Ovary (tissue), 9 donors: ENCODE data around the gene CCDC144A. TPM values are rescaled to one million over a fixed set of nuclear protein-coding genes. Genes with fewer than 3 reads are reported as not detected.
"Not testable (repeated sequence)": the region's sequence is repeated elsewhere in the genome, so short reads cannot be mapped to it uniquely, and the experiment has no call there.

Experiments used
- DNase-seq, 5 donors: peaks; one replicate each; pipeline ENCODE4 v3.0.0-alpha.2; 2019 to 2020
- H3K27ac ChIP-seq, 2 donors: fragments of 200-600 bp; one replicate each; pipeline versions ENCODE4 v1.5.1 to v1.8.0; 2019 to 2022
- H3K27me3 ChIP-seq: fragments of 200-600 bp; one replicate; pipeline ENCODE4 v1.8.0; 2022
- H3K36me3 ChIP-seq: fragments of 200-600 bp; sonication (generic); one replicate; pipeline ENCODE4 v1.5.1; 2019
- H3K4me1 ChIP-seq: one replicate; pipeline ENCODE4 v1.8.1; 2013; ENCODE audit warnings: mild to moderate bottlenecking, moderate library complexity; ENCODE audit not compliant: insufficient read depth
- H3K4me3 ChIP-seq: fragments of 200-600 bp; sonication (generic); one replicate; pipeline ENCODE4 v1.5.1; 2017
- H3K9me3 ChIP-seq, 2 donors: fragments of 200-600 bp in 1 of 2; sonication (generic) in 1 of 2; one replicate each; pipeline versions ENCODE4 v1.5.1 to v1.8.1; 2013 to 2019; ENCODE audit warnings: mild to moderate bottlenecking in 1 of 2, moderate library complexity in 1 of 2
- EP300 ChIP-seq: sonication (generic); formaldehyde crosslinking; IDR thresholded peaks from one replicate; pipeline ENCODE4 v1.6.1; 2017; ENCODE audit warnings: antibody characterized with exemption
- POLR2A ChIP-seq: fragments of 450-650 bp; IDR thresholded peaks from one replicate; pipeline ENCODE4 v1.6.1; 2017; ENCODE audit warnings: antibody characterized with exemption, mild to moderate bottlenecking, moderate library complexity
- WGBS, 3 donors: extraction: QIAGEN DNeasy Blood & Tissue Kit in 1 of 3; methylation state at CpG; one replicate each; pipeline versions ENCODE4 v1.1.5 to v1.1.7; 2013 to 2017; 5-methylcytosine and 5-hydroxymethylcytosine counted together
- intact Hi-C, 4 donors: fragments of 100-400 bp; cut with DNase I; formaldehyde crosslinking; loops; one replicate each; pipeline versions ENCODE4 v1.11.0 to v1.15.1; 2022 to 2023
- polyA plus RNA-seq, 2 donors: library from polyadenylated mRNA; stranded (reverse); fragments of 200-250 nt in 1 of 2; fragments of 350-450 nt in 1 of 2; fragmentation: Illumina TruSeq in 1 of 2; extraction: RNeasy Lipid Tissue Mini Kit (QIAGEN cat#74804) in 1 of 2; gene quantifications; one replicate each; pipeline ENCODE4 v1.2.3, GENCODE V29; 2013 to 2014
- total RNA-seq, 7 donors: library from RNA; depleted of rRNA in 2 of 7; stranded (reverse); fragments of >200 nt in 2 of 7; fragmentation: NEBNext Ultra II Directional in 3 of 7; extraction: Animal tissue kit (Norgen Biotek cat#: 25700) in 3 of 7; gene quantifications; one replicate each; pipeline versions ENCODE4 v1.1.0 to v1.2.4, GENCODE V29; 2016 to 2023
- TF ChIP-seq, protein P1 (sequence below), 3 donors: fragments of 450-650 bp in 2 of 3; fragments of 200-600 bp in 1 of 3; IDR thresholded peaks; one replicate each; pipeline versions ENCODE4 v1.5.1 to v1.8.0; 2016 to 2022; ENCODE audit warnings: antibody characterized with exemption in 3 of 3, mild to moderate bottlenecking in 1 of 3
- donor health status: DM: no; HTN: no; CAD: no; lungs with moderate emphysema.
- donor health status: DM: no; HTN: no; CAD: no.
- donor health status: Bipolar disorder and iron deficiency.
- donor health status: DM: yes; HTN: yes; CAD: no.
- donor health status: DM: no; HTN: no; CAD: no.
- donor health status: DM: yes; HTN: yes; CAD: no.

The CCDC144A gene
- total and polyA plus RNA-seq, 9 donors: 0.28 to 13.8 (median 1.2) TPM

DNA sequence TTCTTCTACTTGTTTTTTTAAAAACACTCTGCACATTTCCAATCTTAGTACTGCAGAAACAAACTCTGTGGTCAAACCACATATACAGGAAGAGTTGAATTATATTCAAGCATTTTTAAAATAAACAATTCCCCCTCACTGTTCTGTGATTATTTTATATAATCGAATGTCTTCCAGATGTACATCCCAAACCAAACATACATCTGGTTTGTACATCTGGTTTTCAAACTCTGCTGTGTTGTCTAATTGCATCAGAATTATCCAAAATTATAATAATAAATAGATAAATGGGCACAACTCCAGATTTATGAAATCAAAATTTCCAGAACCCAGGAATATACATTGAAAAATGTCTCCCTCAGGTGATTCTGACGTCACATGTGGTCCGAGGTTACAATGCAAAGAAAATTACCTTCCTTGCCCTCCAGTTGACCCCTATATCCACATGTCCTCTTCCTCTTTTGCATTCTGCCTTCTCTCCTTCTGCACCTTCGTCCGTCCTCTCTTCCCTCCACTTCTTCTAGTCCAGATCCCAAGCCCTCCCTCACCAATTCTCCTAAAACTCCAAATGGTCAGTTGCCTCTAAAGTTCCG is 13.3 kb upstream of the CCDC144A start:
- no peaks in the 10 kb centered on the region for H3K4me1 ChIP-seq
- H3K9me3 ChIP-seq: no peaks in the 10 kb centered on the region
- DNase-seq: no peak
- H3K27ac ChIP-seq: no peak overlapping the region
- WGBS, 3 donors: 76 to 83% (median 78%) methylated on average over 6 of the region's 6 CpGs
- H3K36me3 ChIP-seq: no peaks in the 10 kb centered on the region
- intact Hi-C loops: no loop called here
- TF ChIP-seq POLR2A (no peak), EP300 (no peak)
- TF ChIP-seq, protein P1, sequence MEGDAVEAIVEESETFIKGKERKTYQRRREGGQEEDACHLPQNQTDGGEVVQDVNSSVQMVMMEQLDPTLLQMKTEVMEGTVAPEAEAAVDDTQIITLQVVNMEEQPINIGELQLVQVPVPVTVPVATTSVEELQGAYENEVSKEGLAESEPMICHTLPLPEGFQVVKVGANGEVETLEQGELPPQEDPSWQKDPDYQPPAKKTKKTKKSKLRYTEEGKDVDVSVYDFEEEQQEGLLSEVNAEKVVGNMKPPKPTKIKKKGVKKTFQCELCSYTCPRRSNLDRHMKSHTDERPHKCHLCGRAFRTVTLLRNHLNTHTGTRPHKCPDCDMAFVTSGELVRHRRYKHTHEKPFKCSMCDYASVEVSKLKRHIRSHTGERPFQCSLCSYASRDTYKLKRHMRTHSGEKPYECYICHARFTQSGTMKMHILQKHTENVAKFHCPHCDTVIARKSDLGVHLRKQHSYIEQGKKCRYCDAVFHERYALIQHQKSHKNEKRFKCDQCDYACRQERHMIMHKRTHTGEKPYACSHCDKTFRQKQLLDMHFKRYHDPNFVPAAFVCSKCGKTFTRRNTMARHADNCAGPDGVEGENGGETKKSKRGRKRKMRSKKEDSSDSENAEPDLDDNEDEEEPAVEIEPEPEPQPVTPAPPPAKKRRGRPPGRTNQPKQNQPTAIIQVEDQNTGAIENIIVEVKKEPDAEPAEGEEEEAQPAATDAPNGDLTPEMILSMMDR (IDR thresholded peaks at IDR 0.05): no peak
- no peak overlapping the region for H3K4me3 ChIP-seq
- H3K27me3 ChIP-seq: no peaks in the 10 kb centered on the region

DNA sequence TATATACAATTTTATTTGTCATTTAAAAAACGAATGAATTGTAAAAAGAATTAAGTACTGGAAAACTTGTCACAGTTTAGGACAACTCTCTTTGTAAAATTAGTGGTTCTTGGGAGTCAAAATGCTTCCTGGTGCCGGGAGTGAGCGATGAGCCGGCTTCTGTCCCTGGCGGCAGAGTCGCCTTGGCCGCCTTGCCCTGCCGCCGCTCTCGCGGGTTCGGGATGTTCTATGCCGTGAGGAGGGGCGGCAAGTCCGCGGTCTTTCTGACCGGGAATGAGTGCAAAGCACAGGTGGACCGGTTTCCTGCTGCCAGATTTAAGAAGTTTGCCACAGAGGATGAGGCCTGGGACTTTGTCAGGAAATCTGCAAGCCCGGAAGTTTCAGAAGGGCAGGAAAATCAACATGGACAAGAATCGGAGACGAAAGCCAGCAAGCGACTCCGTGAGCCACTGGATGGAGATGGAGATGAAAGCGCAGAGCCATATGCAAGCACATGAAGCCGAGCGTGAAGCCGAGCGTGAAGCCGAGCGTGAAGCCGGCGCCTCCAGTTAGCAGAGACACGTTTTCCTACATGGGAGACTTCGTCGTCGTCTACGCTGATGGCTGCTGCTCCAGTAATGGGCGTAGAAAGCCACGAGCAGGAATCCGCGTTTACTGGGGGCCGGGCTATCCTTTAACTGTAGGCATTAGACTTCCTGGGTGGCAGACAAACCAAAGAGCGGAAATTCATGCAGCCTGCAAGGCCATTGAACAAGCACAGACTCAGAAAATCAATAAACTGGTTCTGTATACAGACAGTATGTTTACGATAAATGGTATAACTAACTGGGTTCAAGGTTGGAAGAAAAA is 6.5 kb upstream of the CCDC144A start:
- H3K4me1 ChIP-seq, H3K9me3 ChIP-seq, H3K27me3 ChIP-seq, H3K36me3 ChIP-seq, intact Hi-C loops, DNase-seq, H3K27ac ChIP-seq, H3K4me3 ChIP-seq: not testable (repeated sequence)
- 35 to 51% (median 46%) methylated on average over 44 of the region's 44 CpGs for WGBS, 3 donors

DNA sequence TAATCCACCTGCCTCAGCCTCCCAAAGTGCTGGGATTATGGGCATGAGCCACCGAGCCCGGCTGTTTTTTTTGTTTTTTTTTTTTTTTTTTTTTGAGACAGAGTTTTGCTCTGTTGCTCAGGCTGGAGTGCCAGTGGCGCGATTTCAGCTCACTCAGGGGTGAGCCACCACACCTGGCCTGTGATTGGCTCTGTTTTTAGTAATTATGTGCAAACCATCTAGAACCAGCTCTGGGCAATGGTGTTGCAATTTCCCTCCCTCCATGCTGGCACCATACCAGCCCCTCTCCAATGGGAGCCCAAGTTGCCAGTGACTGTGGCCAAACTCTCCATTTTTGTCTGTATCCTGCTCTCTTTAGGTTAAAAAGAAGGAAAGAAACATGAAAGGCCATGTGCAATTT is 4.0 kb upstream of the CCDC144A start:
- intact Hi-C loops, H3K9me3 ChIP-seq, H3K4me3 ChIP-seq, DNase-seq, H3K27ac ChIP-seq, H3K4me1 ChIP-seq, H3K27me3 ChIP-seq, H3K36me3 ChIP-seq: not testable (repeated sequence)
- WGBS, 3 donors: 86 to 95% (median 91%) methylated on average over 4 of the region's 4 CpGs

DNA sequence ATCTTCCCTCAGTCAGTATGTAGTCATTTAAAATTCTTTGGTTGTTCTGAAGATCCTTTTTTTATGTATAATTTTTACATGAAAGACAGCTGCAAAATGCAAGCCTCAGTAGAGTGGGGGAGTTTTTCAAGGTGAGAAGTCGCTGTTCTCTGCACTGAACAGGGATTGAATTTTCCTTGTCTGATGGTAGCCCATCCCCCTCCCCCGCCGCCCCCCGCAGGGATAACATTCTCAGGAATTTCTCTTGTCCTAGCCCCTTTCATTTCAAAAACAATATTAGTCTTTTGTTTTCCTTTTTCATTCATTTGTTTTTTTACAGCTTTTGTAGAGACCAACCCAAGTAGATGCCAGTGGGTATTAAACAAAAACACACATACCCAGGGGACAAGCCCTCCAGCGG is 2.9 kb upstream of the CCDC144A start:
- H3K4me1 ChIP-seq, H3K36me3 ChIP-seq, intact Hi-C loops, DNase-seq, H3K9me3 ChIP-seq, H3K27ac ChIP-seq, H3K4me3 ChIP-seq, H3K27me3 ChIP-seq: not testable (repeated sequence)
- 35 to 52% (median 41%) methylated on average over 5 of the region's 5 CpGs for WGBS, 3 donors

DNA sequence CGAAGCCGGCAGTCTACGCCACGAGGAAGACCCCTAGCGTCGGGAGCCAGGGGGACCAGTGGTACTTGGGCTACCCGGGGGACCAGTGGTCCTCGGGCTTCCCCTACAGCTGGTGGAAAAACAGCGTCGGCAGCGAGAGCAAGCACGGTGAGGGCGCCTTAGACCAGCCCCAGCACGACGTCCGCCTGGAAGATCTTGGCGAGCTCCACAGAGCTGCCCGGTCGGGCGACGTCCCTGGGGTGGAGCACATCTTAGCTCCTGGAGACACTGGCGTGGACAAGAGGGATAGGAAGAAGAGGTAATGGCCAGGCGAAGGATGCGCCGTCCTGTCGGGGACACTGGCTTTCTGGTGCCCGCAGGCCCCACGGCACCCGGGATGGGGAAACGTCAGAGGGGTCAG is 406 bp downstream of the CCDC144A start:
- intact Hi-C loops, H3K36me3 ChIP-seq, H3K4me3 ChIP-seq, H3K9me3 ChIP-seq, DNase-seq, H3K27ac ChIP-seq, H3K27me3 ChIP-seq, H3K4me1 ChIP-seq: not testable (repeated sequence)
- 83 to 95% (median 91%) methylated on average over 22 to 30 of the region's 30 CpGs for WGBS, 3 donors

DNA sequence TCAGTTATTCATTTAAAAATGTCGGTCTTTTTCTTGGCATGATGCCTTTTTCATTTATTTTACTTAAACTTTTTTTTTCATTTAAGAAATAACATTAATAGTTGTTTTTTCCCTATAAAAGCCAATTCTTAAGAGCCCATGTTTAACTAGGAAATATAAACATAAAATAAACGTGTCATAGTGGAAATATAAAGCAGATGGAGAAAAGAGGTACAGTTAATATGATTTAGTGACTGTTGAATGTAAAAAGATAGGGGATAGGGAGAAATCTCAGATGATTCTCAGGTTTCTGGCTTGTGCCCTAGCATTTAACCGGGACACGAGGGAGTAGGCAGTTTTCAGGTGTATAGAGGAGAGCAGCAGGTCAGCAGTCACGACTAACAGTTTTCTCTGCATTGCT is 7.6 kb downstream of the CCDC144A start:
- H3K27ac ChIP-seq, DNase-seq, H3K27me3 ChIP-seq, H3K4me3 ChIP-seq, H3K4me1 ChIP-seq, H3K36me3 ChIP-seq, H3K9me3 ChIP-seq, intact Hi-C loops: not testable (repeated sequence)
- WGBS, 3 donors: 16 to 25% (median 19%) methylated on average over 5 of the region's 5 CpGs

DNA sequence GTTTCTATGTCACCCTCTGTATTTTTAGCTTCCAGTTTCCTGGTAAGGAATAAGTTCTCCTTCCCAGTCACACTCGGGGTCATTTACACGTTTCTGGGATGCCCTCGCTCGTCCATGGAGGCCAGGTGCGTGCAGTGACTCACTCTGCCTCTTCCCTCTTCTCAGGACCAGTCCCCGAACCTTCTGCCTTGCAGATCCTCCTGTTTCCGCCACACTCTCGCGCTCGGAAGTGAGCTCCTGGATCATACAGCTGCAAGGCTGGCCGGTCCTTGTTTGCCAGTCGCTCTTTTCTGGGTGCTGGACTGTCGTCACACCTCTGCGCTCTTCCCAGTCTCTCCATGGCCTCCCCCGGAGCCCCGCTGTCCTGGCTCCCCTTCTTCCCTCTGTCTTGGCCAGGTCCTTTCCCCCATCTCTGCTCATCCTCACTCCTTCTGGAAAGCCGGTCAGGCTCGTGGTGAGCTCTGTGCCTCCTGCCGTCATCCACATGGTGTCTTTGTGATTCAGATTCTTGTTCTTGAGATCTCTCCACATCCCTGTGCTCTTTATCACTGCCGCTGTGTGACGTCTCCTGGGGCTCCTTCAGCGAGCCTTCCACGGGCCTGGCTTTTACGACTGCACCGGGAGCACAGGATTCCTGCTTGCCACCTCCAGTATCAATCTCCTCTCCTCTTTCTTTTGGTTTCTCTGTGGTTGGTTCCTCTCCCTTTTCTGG is 55.6 kb downstream of the CCDC144A start:
- H3K9me3 ChIP-seq, H3K27me3 ChIP-seq, H3K4me3 ChIP-seq, DNase-seq, intact Hi-C loops, H3K36me3 ChIP-seq, H3K4me1 ChIP-seq, H3K27ac ChIP-seq: not testable (repeated sequence)
- WGBS, 3 donors: 3 to 11% (median 10%) methylated on average over 21 to 24 of the region's 25 CpGs

DNA sequence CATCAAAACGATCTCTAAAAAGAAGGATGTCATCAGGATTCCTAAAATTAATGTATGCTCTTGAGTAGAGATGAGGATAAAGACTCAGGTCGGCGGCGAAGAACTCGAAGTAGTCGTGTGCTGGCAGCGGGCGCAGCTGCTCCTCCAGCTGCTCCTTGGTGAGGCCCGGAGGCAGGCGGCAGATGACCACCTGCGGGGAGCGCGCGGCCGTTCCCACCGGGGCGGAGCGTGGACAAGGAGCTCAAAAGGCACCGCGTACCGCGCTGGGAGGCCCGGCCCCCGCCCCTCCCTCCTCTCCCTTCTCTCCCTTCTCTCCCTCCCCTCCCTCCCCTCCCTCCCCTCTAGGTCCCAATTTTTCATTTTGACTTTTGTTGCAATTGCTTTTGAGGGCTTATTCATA is 56.5 kb downstream of the CCDC144A start:
- H3K4me3 ChIP-seq, H3K27me3 ChIP-seq, DNase-seq, H3K36me3 ChIP-seq, H3K9me3 ChIP-seq, intact Hi-C loops, H3K27ac ChIP-seq, H3K4me1 ChIP-seq: not testable (repeated sequence)
- WGBS, 3 donors: 2 to 3% (median 3%) methylated on average over 23 to 24 of the region's 24 CpGs

DNA sequence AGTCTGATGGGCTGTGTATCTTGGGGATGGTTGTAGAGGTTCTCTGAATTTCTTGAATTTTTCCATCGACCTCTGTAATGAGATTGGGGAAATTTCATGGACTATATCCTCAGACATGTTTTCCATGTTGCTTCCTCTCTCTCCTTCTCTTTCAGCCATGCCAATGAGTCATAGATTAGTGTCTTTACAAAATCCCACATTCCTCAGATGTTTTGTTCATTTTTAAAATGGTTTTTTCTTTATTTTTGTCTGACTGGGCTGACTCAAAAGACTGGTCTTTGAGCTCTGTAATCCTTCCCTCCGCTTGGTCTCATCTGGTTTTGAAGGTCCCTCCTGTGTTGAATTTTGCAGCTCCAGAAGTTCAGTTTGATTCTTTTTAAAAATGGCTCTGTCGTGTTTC is 60.5 kb downstream of the CCDC144A start:
- H3K27ac ChIP-seq, H3K4me1 ChIP-seq, DNase-seq, H3K27me3 ChIP-seq, H3K36me3 ChIP-seq, intact Hi-C loops, H3K4me3 ChIP-seq, H3K9me3 ChIP-seq: not testable (repeated sequence)
- 26 to 43% (median 29%) methylated on average over 1 to 3 of the region's 3 CpGs for WGBS, 3 donors

DNA sequence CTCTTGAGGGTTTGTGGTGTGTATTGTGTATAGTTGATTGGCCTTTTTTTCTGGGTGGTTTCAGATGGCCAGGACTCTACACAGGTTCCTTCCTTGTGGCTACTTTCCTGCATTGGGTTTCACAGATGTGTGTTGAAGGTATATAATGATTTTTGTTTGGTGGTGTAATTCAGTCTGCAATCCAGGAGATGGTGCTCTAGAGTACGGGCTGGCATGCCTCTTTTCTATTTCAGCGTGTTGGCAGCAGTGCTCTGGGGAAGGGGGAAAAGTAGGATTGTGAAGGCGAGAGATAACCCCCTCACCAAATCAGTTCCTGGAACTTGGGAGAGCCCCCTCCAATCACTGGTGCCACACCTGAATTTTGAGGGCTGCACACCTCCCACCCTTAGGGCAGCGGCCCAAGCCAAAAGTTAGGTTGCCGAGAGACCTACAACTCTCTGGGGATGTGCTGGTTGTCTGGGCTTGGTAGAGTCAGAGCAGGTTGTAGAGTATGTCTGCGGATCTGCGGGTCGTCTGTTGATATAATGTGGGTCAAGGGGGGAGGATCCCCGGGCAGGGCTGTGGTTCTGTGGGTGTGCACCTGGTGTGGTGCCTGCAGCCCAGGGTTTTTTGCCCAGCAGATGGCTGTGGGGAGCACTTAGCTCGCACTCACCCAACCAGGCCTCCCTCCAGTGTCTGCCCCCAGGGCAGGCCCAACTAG is 61.3 kb downstream of the CCDC144A start:
- 45 to 51% (median 49%) methylated on average over 8 to 10 of the region's 10 CpGs for WGBS, 3 donors
- H3K36me3 ChIP-seq, intact Hi-C loops, DNase-seq, H3K4me1 ChIP-seq, H3K27me3 ChIP-seq, H3K27ac ChIP-seq, H3K4me3 ChIP-seq, H3K9me3 ChIP-seq: not testable (repeated sequence)
